ENCODE measurements around the gene CADM4. TPM values are rescaled to one million over a fixed set of nuclear protein-coding genes. Genes with fewer than 3 reads are reported as not detected.

CADM4 gene
- total RNA-seq, 1 donor from 2014 or later: 6.9 TPM

DNA sequence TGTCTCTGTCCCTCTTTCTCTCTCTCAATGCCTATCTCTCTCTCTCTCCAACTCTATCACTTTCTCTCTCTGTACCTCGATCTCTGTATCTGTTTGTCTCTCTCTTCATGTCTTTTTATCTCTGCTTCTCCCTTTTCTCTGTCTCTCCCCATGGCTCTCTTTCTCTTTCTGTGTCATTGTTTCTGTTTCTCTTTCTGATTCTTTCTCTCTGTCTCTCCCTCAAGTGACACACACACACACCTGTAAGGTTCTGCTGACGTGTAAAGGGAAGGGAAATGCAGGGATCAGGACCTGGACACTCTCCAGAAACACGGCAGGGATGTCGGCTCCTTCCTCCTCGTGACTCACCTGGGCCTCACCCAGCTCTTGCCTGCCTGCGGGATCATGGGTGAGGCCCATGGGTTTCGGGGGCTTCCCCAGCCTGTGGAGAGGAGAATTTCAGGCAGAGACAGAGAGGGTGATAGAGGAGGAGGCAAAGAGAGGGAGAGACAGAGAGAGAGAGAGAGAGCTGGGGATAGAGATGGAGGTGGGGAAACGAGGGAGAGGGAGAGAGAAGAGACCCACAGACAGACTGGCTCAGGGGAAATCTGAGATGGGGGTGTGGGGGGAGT is 35.7 kb upstream of the CADM4 start:
- Histone ChIP-seq H3K9me3 (replicated peaks) (no peaks in the 10 kb centered on the region), H3K4me1 (peaks cover 4% of the 10 kb centered on the region), H3K4me3 (no peak overlapping the region), H3K27me3 (ENCODE audit: low read depth) (no peaks in the 10 kb centered on the region), H3K36me3 (no peaks in the 10 kb centered on the region), H3K27ac (replicated peaks) (no peak overlapping the region)
- no peak for DNase-seq
- intact Hi-C loops (cut with micrococcal nuclease): no loop called here
- TF ChIP-seq, protein P1, sequence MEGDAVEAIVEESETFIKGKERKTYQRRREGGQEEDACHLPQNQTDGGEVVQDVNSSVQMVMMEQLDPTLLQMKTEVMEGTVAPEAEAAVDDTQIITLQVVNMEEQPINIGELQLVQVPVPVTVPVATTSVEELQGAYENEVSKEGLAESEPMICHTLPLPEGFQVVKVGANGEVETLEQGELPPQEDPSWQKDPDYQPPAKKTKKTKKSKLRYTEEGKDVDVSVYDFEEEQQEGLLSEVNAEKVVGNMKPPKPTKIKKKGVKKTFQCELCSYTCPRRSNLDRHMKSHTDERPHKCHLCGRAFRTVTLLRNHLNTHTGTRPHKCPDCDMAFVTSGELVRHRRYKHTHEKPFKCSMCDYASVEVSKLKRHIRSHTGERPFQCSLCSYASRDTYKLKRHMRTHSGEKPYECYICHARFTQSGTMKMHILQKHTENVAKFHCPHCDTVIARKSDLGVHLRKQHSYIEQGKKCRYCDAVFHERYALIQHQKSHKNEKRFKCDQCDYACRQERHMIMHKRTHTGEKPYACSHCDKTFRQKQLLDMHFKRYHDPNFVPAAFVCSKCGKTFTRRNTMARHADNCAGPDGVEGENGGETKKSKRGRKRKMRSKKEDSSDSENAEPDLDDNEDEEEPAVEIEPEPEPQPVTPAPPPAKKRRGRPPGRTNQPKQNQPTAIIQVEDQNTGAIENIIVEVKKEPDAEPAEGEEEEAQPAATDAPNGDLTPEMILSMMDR (IDR thresholded peaks at IDR 0.05; ENCODE audit: borderline replicate concordance): no peak

DNA sequence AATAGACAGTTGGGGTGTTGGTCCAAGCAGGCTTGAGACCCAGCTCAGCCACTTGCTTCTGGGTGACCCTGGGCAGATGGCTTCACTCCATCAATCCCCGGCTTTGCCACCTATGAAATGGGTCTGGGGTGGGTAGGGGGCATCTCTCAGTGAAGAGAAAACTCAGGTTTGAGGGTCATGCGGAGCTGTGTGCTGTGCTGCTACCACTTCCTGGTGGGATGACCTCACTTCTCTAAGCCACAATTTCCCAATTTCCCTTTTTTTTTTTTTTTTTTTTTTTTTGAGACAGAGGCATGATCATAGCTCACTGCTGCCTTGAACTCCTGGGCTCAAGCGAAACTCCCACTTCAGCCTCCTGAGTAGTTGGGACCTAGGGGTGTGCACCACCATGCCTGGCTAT is 34.9 kb upstream of the CADM4 start:
- intact Hi-C loops (cut with micrococcal nuclease): no loop called here
- no peak overlapping the region for H3K4me3 ChIP-seq
- no peaks in the 10 kb centered on the region for H3K9me3 ChIP-seq (replicated peaks)
- TF ChIP-seq, protein P1 (IDR thresholded peaks at IDR 0.05; ENCODE audit: borderline replicate concordance): no peak
- H3K4me1 ChIP-seq: peaks cover 11% of the 10 kb centered on the region
- H3K27ac ChIP-seq (replicated peaks): peak overlapping the region; percentile 27
- no peak for DNase-seq
- no peaks in the 10 kb centered on the region for H3K27me3 ChIP-seq (ENCODE audit: low read depth)
- H3K36me3 ChIP-seq: no peaks in the 10 kb centered on the region

DNA sequence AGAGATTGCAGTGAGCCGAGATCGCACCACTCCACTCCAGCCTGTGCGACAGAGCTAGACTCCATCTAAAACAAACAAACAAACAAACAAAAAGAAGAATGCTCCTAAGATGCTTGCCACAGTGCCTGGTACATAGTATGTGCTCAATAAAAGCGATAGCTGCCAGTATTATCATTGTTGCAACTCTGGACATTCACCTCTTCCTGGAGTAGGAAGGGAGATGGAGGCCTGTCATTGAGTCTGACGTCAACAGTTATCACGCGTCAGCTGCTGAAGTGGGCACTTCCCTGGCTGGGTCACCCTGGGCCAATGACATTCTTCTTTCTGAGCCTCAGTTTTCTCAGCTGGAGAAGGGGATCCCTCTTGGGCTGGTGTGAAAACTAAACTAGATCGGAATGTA is 34.5 kb upstream of the CADM4 start:
- Histone ChIP-seq H3K36me3 (no peaks in the 10 kb centered on the region), H3K9me3 (replicated peaks) (no peaks in the 10 kb centered on the region), H3K4me3 (no peak overlapping the region), H3K4me1 (peaks cover 15% of the 10 kb centered on the region), H3K27me3 (ENCODE audit: low read depth) (no peaks in the 10 kb centered on the region), H3K27ac (replicated peaks) (peak overlapping the region; percentile 27)
- DNase-seq: no peak
- intact Hi-C loops (cut with micrococcal nuclease): no loop called here
- TF ChIP-seq, protein P1 (IDR thresholded peaks at IDR 0.05; ENCODE audit: borderline replicate concordance): no peak

DNA sequence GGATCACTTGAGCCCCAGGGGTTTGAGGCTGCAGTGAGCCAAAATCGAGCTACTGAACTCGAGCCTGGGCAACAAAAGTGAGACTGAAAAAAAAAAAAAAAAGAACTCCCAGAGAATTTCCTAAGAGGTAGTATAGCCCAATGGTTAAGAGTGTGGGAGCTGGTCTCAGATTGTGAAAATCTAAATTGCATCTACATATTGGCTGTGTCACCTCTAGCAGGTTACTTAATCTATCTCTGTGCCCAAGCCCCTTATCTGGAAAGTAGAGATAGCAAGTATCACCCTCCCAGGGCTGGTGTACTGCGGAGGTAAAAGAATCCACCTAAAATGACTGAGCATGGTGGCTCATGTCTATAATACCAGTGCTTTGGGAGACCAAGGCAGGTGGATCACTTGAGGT is 34.0 kb upstream of the CADM4 start:
- Histone ChIP-seq H3K4me1 (peaks cover 19% of the 10 kb centered on the region), H3K36me3 (no peaks in the 10 kb centered on the region), H3K9me3 (replicated peaks) (no peaks in the 10 kb centered on the region), H3K27me3 (ENCODE audit: low read depth) (no peaks in the 10 kb centered on the region), H3K27ac (replicated peaks) (no peak overlapping the region), H3K4me3 (no peak overlapping the region)
- intact Hi-C loops (cut with micrococcal nuclease): no loop called here
- no peak for DNase-seq
- TF ChIP-seq, protein P1 (IDR thresholded peaks at IDR 0.05; ENCODE audit: borderline replicate concordance): no peak

DNA sequence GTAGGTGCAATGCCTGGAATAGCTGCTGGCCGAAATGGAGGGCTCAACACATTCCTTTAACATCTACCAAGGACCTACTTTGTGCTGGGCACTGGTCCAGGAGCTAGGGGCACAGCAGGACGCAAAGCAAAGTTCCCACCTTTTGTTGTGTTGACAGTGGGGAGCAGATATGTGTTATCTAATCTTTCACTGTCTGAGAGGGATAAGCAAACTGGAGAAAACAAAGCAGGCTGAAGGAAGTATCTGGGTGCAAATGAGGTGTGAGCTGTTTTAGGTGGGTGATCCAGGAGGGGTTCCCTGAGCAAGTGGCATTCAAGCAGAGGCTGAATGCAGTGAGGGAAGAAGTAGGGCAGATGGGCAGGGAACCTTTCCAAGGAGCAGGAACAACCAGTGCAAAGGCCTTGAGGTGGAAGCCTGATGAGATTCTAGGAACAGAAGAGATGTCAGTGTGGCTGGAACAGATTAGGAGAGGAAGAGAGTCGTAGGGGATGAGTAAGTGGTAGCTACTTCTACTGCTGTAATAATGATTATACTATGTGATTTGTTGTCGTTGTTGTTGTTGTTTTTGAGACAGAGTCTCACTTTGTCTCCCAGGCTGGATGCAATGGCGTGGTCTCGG is 32.5 kb upstream of the CADM4 start:
- no peak for DNase-seq
- Histone ChIP-seq H3K4me1 (peaks cover 27% of the 10 kb centered on the region), H3K27me3 (ENCODE audit: low read depth) (no peaks in the 10 kb centered on the region), H3K4me3 (no peak overlapping the region), H3K36me3 (peaks cover 2% of the 10 kb centered on the region), H3K27ac (replicated peaks) (no peak overlapping the region), H3K9me3 (replicated peaks) (no peaks in the 10 kb centered on the region)
- TF ChIP-seq, protein P1 (IDR thresholded peaks at IDR 0.05; ENCODE audit: borderline replicate concordance): no peak
- intact Hi-C loops (cut with micrococcal nuclease): no loop called here

Data from left ventricle myocardium inferior (tissue), 1 donor.